Fibroblast of mammary gland (primary cell): Measurements from ENCODE around the gene TEX10.
"Not testable (repeated sequence)": the region's sequence is repeated elsewhere in the genome, so short reads cannot be mapped to it uniquely, and the experiment has no call there.

Experiments
- DNase-seq: peaks from one replicate; pipeline ENCODE4 v3.0.0-alpha.2; 2010; ENCODE audit warnings: low read depth
- H3K4me3 ChIP-seq: 2 replicates; pipeline ENCODE4 v1.5.1; 2011; ENCODE audit warnings: low read depth, mild to moderate bottlenecking, low read length, moderate library complexity; ENCODE audit not compliant: control insufficient read depth
- TF ChIP-seq, protein P1 (sequence below): conservative IDR thresholded peaks from 2 replicates; pipeline ENCODE4 v1.5.1; 2011; ENCODE audit warnings: low read depth, low read length, inconsistent platforms; ENCODE audit not compliant: control insufficient read depth, insufficient read depth

Gene TEX10

DNA sequence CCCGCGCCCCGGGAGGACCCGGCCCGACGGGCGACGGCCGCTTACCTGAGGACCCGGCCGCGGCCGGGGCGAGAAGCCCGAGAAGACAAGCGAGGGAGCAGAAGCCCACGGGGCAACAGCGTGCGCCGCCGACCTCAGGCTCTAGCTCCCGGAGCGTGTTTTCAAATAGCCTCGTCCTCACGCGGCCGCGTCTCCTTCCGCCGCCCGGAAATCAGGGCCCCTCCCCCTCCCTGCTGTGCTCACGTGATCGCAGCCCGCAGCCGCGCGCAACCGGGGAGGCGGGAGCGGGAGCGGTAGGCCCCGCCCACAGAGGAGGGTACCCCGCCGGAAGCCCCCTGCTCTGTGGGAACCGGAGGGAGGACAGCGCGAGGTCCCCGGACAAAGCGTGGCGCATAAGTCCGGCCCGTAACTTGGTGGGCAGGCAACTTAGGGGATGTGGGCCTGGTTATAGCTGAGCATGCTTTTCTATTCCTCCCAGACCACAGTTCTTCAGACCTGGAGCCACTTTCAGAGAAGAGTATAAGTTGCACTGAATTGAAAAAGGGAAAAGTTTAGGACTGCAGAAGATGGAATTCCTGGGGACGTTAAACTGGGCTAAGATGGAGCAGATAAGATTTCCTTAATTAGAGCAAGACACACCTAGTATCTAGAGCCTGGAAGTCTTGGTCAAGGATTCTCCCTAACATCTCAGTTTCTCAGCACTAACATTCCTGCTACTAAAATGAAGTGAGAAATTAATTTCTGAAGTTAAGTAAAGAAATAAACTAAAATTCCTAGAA lies at the start of gene TEX10:
Gene TEX10 (minus strand): TSS at position 216 of the 779 bp plus-strand sequence. CDS start 3,579 bp downstream, outside the sequence.
- peak; percentile 72 for DNase-seq
- TF ChIP-seq, protein P1, sequence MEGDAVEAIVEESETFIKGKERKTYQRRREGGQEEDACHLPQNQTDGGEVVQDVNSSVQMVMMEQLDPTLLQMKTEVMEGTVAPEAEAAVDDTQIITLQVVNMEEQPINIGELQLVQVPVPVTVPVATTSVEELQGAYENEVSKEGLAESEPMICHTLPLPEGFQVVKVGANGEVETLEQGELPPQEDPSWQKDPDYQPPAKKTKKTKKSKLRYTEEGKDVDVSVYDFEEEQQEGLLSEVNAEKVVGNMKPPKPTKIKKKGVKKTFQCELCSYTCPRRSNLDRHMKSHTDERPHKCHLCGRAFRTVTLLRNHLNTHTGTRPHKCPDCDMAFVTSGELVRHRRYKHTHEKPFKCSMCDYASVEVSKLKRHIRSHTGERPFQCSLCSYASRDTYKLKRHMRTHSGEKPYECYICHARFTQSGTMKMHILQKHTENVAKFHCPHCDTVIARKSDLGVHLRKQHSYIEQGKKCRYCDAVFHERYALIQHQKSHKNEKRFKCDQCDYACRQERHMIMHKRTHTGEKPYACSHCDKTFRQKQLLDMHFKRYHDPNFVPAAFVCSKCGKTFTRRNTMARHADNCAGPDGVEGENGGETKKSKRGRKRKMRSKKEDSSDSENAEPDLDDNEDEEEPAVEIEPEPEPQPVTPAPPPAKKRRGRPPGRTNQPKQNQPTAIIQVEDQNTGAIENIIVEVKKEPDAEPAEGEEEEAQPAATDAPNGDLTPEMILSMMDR: no peak
- peak within 1 kb of the TSS; percentile 85 for H3K4me3 ChIP-seq

DNA sequence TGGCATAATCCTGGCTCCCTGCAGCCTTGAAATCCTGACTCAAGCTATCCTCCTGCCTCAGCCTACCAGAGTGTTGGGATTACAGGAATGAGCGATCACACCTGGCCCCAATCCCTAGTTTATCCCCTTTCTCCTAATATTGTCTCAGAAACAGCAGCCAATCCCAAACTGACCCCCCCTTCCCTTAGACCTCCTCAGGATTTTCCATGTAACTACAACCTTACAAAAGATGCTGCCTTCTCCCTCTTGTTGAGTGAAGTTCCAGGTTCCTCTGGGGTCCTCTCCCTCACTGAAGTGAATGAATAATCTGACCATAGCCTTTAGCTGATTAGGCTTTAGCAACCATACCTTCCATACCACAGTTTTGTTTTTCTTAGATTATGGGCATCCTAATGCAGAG lies 48.3 kb upstream of the TEX10 start:
- DNase-seq: no peak
- no peak overlapping the region for H3K4me3 ChIP-seq
- TF ChIP-seq, protein P1: no peak

DNA sequence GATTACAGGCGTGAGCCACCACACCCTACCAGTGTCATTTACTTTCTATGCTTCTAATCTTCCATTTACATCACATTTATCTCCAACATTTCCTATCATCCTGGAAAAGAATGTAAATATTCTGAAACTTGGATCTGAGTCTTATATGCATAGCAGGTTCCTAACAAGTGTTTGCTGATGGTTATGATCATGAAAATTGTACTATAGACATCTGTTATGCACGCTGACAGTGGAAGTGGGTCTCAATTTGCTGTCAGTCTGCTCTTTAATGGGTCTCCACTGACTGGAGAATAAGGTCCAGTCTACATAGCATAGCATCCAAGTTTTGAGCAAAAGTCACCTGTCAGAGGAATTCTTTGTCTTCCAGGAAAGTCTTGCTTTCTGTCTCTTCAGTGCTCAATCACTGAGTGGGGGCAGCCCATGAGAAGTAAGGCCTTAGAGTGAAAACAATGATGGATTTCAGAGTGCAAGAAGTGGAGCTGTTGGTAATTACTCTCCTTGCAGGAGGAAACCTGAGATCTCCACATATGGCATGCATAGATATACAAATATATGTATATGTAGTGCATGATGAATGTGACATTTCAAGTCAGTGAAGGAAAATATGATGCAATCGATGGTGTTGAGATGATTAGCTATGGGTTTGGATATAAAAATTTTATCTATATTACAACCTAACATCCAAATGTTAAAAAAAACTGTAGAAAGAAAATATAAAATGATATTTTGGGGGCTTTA lies 45.0 kb upstream of the TEX10 start:
- no peak overlapping the region for H3K4me3 ChIP-seq
- TF ChIP-seq, protein P1: no peak
- no peak for DNase-seq

DNA sequence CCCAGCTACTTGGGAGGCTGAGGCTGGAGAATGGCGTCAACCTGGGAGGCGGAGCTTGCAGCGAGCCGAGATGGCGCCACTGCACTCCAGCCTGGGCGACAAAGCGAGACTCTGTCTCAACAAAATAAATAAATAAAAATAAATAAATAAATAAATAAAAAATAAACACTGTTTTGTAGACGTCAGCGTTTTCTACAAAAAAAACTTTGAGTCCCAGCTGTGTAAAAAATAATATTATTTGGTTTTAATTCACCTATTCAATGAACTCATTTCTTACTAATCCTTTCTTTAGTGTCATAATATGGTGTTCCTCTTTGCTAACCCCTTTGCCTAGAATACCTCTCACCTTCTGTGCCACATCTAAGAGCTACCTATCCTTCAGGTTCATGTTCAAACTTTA lies 44.0 kb upstream of the TEX10 start:
- H3K4me3 ChIP-seq: no peak overlapping the region
- TF ChIP-seq, protein P1: no peak
- DNase-seq: no peak

DNA sequence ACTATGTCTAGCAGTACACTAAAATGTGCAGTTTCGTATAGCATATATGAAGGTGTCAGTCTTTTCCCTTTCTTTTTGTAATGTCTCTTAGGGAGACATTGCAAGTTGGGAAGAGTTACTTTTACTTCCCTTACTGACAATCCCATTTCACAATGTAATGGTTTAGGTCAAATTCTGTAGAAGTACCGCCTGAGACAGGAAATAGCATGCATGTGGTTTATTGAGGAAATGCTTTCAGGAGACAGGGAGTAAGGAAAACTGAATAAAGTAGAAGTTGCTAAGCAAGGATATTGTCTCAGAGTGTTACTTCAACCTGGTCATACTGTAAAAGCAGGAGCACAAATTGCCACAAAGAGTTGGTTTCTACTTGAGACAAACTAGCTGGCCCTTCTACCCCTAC lies 42.1 kb upstream of the TEX10 start:
- TF ChIP-seq, protein P1: no peak
- no peak for DNase-seq
- H3K4me3 ChIP-seq: no peak overlapping the region

DNA sequence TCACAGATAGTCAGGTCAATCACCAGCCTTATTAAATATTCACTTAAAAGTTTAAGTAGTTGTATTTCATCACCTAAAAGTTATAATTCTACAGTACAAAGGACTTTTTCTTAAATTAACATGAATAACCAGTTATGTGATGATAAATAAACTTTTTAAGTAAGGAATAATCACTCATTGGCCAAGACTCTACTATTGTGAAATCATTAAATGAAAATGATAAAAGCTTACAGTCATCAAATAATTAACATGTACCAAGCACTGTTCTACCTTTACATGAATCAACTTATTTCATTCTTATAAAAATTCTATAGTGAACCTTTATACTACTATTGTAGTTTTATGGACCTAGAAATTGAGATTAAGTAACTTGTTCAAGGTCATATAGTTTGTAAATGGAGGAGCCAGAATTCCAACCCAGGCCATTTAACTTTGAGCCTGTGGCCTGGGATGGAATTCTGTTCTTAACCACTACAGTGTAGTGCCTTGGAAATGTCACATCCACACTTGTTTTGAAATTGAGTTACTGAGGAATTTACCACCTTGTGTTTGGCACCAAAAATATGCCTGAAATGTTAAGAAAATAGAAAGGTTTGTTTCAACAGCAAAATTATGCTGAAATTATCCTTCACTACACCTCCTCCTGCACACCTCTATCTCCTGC lies 41.4 kb upstream of the TEX10 start:
- TF ChIP-seq, protein P1: no peak

DNA sequence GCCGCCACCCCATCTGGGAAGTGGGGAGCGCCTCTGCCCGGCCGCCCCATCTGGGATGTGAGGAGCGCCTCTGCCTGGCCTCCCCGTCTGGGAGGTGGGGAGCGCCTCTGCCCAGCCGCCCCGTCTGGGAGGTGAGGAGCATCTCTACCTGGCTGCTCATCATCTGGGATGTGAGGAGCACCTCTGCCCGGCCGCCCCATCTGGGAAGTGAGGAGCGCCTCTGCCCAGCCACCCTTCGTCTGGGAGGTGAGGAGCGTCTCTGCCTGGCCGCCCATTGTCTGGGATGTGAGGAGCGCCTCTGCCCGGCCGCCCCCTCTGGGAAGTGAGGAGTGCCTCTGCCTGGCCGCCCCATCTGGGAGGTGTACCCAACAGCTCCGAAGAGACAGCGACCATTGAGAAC lies 40.2 kb upstream of the TEX10 start:
- H3K4me3 ChIP-seq, DNase-seq: not testable (repeated sequence)

More for the DNA sequence above, 41.4 kb upstream of the TEX10 start:
- no peak for DNase-seq
- no peak overlapping the region for H3K4me3 ChIP-seq
